ENCODE results near the gene NAV3.

DNA sequence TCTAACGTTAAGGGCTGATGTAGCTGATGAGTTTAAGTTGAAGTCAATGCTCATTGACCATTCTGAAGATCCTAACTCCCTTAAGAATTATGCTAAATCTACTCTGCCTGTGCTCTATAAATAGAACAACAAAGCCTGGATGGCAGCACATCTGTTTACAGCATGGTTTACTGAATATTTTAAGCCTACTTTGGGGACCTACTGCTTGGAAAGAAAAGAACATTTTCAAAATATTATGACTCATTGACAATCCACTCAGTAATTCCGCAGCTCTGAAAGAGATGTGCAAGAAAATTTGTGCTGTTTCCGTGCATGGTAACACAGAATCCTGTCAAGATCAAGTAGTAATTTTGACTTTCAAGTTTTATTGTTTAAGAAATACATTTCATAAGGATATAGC is 35.0 kb upstream of the NAV3 start:
- TF ChIP-seq CTCF (IDR thresholded peaks at IDR 0.05) = no peak
- no peak for TF ChIP-seq POLR2A (IDR thresholded peaks at IDR 0.05)
- TF ChIP-seq EP300 (IDR thresholded peaks at IDR 0.05) = no peak
